Measurements from ENCODE around the gene TBK1.

- TF ChIP-seq RFX5 (IDR thresholded peaks at IDR 0.05; ENCODE audit: low read depth, low read length) (no peak), FOS (IDR thresholded peaks at IDR 0.05; ENCODE audit: low read depth, low read length) (no peak), CTCF (conservative IDR thresholded peaks at IDR 0.05; ENCODE audit: low read depth, low read length) (no peak), POLR2A (IDR thresholded peaks at IDR 0.05; ENCODE audit: low read depth, low read length) (no peak), MXI1 (IDR thresholded peaks at IDR 0.05; ENCODE audit: borderline replicate concordance, low read depth, low read length) (no peak), RAD21 (IDR thresholded peaks at IDR 0.05; ENCODE audit: low read length) (no peak), SMC3 (IDR thresholded peaks at IDR 0.05; ENCODE audit: low read depth, low read length) (no peak), BHLHE40 (IDR thresholded peaks at IDR 0.05; ENCODE audit: low read depth, low read length) (no peak), CHD1 (IDR thresholded peaks at IDR 0.05; ENCODE audit: low read depth, low read length) (no peak), MAFK (IDR thresholded peaks at IDR 0.05; ENCODE audit: low read depth, low read length) (no peak)
- TF ChIP-seq, protein P1, sequence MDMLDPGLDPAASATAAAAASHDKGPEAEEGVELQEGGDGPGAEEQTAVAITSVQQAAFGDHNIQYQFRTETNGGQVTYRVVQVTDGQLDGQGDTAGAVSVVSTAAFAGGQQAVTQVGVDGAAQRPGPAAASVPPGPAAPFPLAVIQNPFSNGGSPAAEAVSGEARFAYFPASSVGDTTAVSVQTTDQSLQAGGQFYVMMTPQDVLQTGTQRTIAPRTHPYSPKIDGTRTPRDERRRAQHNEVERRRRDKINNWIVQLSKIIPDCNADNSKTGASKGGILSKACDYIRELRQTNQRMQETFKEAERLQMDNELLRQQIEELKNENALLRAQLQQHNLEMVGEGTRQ (IDR thresholded peaks at IDR 0.05; ENCODE audit: low read depth, low read length) = no peak
Observed at GRCh38 chr12:64532734-64533351, 80.9 kb downstream of the TBK1 start.

All from IMR-90 (cell line).